Myocyte (in vitro differentiated cells): ENCODE data around the gene PRELID3B. TPM values are rescaled to one million over a fixed set of nuclear protein-coding genes. Genes with fewer than 3 reads are reported as not detected.

ENCODE experiments used
- DNase-seq: peaks from one replicate; pipeline ENCODE4 v3.0.0-alpha.2; 2012; ENCODE audit warnings: low read depth
- total RNA-seq: library from RNA; depleted of rRNA; stranded (reverse); fragments of >200 nt; gene quantifications from 2 replicates; pipeline ENCODE4 v1.2.3, GENCODE V29; 2014

The PRELID3B gene
- total RNA-seq, 1 donor from 2014 or later = 68.3 TPM

DNA sequence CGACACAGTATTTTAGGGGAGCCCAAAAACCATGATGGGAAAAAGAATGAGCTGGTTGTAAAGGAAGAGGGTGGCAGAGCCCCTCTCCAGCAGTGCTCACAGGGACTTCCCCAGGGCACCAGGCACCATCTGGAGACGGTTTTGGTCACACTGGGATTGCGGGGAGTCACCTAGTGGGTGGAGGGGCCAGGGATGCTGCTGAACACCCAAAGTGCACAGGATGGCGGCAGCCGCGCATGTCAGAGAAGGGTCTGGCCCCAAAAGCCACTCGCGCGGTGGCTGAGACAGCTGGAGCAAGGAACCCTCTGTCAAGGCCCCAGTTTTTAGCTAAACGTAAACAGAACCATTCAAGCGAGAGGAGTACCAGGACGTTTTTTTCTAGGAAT is 46.4 kb downstream of the PRELID3B start:
- DNase-seq = no peak

DNA sequence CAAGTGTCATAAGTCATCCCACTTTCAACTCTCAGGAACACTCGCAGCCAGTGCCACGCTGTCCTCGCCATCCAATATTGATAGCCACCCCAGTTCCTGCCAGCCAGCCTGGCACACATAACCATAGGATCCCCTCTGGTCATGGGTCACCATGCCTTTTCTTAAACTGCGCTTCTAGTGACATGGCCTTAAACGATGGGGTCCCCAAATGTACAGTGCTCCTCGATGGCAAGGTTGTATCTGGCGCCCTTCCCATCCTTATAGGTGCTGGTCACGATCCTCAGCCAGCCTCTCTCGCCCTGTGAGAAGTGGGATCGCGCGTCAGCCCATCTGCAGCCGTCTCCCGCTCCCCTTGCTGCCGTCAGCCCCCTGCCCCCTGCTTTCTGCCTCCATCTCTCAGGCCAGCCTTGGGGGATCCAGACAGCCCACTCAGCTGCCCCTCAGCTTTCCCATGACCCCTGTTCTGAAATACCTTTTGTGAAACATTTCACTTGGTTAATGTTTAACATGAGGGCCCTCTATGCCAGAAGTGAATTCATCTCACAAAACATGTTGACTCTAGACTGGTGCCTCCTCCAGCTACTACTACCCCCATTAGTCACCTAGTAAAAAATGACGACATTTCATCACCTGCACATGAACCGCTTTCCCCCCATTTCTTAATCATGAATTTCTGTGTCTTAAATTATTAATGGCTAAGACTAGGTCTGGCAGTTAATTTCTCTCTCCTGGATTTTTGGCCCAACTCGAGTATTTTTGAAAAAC is 46.9 kb downstream of the PRELID3B start:
- DNase-seq = no peak

DNA sequence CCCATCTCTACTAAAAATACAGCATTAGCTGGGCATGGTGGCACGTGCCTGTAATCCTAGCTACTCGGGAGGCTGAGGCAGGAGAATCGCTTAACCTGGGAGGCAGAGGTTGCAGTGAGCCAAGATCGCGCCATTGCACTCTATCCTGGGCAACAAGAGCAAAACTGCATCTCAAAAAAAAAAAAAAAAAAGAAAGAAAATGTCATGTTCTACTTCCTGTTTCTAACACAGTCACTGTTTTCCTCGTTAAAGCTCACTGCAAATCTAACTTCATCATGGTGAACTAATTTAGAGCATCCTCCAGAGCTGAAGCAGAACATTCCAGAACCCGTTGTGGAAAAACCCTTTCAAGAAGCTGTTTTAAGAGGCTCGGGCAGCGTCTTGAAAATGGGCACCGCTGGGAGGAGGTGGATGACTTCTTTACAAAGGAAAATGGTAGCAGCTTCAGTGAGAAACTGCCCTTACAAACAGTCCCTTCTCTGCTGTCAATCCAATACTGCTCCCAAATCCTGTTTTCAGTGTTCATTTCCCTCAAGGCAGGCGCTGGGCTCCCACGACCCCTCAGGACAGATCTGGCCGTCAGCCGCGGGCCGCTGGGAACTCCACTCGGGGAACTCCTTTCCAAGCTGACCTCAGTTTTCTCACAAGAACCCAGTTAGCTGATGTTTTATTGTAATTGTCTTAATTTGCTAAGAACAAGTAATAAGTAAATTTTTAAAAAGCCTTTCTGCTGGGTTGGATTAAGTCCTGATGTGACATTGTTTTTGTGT is 48.0 kb downstream of the PRELID3B start:
- no peak for DNase-seq

DNA sequence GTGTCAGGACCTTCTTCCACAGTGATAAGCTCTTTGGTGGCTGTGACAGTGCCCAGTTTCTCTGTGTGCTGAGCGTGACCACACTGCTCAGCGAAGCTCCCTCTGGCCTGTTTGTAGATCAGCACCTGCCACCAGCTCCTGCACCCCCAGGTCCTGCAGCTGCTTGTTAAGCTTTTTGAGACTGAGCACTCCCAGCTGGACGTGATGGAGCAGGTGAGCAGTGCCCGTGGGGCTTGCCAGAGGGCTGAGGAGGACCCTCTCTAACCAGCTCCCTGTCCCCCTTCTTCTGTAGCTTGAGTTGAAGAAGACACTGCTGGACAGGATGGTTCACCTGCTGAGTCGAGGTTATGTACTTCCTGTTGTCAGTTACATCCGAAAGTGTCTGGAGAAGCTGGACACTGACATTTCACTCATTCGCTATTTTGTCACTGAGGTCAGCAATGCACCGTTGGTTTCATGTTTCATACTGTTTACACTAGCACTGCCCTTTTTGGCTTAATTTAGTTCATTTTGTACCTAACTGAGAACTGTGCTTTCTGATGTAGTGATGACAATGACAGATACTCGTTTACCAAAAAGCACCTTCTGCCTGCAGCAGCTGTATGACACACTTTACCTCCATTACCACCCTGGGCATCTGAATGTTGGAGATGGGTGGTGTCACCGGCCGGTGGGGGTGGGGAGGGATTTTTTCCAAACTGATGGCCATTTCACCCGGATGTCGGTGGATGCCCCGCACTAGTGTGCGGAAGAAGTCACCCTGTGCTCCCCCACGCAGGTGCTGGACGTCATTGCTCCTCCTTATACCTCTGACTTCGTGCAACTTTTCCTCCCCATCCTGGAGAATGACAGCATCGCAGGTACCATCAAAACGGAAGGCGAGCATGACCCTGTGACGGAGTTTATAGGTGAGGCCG is 49.0 kb downstream of the PRELID3B start:
- no peak for DNase-seq

DNA sequence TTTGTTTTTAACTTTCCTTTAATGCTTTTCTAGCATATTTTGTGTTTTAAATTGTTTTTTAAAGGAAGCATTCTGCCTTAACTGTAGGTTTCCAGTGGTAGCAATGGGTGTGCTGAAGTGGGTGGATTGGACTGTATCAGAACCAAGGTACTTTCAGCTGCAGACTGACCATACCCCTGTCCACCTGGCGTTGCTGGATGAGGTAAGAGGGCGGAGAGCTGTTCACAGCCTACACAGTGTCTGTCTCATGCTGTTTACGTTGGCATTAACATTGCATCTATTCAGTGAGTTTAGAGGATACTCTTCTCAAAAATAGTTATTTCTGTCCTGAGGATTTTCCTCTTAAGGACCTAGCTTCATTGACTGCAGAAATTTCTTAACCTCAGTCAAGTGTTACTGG is 49.7 kb downstream of the PRELID3B start:
- no peak for DNase-seq

DNA sequence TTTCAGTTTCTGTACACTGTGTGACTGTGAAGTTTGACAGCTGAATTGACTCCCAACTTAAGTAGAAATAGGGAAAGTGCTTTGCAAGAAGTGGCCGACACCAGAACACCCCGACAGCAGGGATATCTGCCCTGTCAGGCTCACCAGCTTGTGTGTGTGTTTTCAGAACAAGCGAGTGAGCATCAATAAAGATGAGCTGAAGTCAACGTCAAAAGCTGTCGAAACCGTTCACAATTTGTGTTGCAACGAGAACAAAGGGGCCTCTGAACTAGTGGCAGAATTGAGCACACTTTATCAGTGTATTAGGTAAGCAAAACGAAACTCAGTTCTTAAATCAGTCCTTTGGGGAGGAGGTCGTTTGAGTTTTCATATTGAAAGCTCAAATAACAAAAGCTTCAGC is 50.9 kb downstream of the PRELID3B start:
- DNase-seq = no peak

DNA sequence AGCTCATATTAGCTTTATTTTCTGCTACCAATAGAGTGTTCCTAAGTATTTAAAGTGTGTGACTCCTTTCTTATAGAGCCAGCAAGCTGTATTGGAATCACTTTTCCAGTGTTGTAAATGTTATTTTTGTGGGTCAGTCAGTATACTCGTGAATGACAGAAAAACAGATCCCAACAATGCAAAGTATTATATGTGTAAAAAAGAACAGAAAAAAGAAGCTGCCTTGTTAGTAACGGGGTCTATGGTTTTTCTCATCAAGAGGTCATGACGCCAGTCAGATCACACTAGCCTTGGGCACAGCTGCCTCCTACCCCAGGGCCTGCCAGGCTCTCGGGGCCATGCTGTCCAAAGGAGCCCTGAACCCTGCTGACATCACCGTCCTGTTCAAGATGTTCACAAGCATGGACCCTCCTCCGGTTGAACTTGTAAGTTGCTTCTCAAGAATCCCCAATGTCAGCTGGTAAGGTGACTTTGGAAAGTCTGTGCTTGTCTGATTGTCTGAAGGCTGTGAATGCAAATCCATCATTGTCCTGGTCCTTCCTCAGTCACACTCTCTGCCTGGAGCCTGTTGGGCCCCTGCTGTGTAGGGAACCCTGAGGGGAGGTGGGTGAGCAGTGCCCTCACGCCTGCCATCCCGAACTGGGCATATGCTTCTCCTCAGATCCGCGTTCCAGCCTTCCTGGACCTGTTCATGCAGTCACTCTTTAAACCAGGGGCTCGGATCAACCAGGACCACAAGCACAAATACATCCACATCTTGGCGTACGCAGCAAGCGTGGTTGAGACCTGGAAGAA is 51.7 kb downstream of the PRELID3B start:
- no peak for DNase-seq

DNA sequence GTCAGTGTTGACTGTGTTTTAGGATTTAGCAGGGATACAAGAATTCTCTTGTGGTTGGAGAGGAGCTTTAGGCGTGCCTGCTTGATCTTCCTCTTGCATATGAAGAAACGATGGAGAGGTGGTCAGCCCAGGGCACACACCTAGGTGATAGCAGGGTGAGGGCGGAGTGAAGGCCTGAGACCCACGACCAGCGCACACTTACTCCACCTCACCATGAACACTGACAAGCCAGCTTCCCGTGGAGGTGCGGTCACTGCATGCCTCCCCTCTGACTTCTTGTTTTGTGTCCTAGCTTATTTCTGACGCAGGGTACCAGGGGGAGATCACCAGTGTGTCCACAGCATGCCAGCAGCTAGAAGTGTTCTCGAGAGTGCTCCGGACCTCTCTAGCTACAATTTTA is 53.4 kb downstream of the PRELID3B start:
- no peak for DNase-seq

DNA sequence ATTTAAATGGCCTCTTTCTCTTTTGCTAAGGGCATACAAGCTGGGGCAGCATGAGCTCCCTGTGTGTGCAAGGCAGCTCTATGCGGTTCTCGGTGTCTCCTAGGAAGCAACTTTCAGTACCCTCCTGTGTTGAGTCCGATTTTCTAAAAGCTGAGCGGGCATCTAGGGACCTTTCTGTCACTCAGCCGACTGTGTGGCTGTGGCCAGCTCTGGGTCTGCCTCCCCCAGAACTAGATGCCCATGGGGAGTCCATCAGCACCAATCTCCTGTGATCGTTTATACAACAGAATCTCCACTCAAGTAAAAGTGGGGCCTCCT is 54.1 kb downstream of the PRELID3B start:
- no peak for DNase-seq

DNA sequence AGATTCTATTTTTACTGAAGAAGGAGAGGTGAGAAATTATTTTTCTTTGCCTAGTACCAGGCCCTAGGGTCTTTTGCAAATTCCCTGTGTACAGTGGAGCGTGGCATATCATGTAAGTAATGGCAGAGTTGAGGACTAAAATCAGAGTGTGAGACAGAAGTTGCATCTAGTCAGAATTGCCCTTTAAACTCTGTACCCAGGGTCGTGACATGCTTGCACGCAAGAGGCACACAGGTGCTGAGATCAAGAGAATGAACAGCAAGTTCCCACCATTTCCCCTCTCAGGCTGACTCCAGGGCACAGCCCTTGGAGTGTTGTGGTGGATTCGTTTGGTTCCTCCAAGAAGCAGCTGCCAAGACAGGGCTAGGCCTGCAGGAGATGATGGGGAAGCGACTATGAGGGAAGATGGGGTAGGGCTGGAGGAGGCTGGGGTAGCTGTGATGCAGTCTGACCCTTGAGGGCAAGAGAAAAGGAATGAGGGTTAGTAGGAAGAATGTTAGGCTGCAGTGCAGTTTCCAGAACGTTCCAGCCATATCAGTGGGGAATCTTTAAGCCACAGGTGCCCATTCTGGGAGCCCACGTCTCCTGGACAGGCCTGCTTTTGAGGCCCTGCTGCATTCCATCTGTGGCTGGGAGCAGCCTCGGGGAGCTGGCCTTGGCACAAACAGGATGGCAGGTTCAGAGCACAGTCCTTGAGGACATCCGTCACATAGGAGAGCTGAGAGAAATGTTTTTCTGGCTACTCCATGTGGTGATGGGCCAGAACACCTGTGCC is 54.6 kb downstream of the PRELID3B start:
- DNase-seq = peak; percentile 36

DNA sequence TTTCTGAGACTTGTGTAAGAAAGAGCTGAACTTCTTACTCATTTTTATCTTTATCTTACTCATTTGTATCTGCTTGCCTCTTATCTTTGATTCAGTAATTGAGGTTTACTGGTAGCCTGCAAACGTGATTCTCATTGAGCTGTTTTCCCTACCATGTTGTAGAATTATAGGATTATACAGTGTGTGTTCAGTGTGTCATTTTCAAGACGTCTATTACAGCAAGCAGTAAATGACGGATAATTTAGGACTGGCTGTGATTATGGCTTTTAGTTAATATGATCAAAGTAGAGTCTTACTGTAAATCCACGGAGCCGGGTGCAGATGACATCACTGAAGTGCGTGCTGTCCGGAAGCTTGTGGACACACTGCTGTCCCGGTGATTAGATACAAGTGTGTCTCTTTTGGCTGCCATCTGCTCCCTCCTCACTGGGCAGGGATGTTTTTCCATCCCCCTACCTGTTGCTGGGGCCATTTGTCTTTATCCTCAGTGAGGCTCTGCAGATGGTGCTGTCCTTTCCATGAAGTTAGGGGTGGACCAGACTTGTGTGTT is 55.5 kb downstream of the PRELID3B start:
- DNase-seq = no peak

DNA sequence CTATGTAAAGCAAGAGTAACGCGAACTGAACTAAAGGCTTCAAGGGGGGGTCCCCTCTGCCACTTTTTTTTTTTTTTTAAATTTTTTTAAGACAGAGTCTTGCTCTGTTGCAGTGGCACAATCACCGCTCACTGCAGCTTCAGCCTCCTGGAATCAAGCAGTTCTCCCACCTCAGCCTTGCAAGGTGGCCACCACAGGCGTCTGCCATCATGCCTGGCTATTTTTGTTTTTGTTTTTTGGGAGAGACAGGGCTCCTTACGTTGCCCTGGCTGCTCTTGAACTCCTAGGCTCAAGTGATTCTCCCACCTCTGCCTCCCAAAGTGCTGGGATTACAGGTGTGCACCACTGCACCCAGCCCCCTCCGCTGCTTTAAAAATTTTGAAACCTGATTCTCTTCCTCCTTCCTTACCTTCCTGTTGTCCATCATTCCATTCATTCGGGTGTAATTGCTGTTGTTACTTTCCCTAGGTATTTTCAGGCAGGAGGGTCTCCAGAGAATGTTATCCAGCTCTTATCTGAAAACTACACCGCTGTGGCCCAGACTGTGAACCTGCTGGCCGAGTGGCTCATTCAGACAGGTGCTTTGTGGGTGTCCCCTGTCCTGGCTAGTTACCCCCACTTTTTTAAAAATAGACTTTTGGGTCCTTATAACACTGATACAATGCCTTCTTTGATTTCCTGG is 56.2 kb downstream of the PRELID3B start:
- DNase-seq = no peak

DNA sequence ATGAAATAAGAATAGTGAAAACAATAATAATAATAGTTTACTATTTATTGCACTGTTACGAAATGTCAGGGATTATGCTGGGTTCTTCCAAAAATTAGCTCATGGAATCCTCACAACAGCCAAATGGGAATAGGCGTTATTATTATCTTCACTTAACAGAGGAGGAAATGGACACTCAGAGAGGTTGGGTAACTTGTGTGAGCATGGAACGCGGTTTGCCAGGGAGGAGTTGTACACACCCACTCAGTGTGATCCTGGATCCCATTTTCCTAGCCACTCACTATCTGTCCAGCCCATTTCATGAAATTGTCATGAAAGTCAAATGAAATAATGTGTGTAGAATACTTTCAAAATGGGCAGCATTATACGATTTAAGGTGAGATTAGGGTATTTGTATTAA is 56.9 kb downstream of the PRELID3B start:
- DNase-seq = no peak

DNA sequence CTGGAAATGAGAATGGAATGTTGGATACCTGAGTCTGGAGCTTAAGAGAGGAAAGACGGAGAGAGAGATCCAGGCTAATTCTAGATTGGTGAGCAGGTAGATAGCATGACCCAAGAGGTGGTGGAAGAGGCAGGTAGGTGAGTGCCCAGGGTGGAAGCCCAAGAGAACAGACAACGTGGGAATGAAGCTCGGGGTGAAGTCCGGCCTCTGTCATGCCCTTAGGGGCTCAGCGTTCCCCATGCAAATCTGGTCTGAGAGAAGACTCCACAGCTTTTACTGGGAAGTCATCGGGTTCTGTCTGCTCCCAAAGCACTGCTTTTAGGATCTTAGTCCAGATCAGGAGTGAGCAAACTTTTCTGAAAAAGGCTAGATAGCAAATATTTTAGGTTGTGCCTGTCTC is 57.9 kb downstream of the PRELID3B start:
- DNase-seq = no peak

Other genes with a start within 250 kb of the PRELID3B start
- not detected in 2 replicates for gene GNAS-AS1, start 191.9 kb downstream of the PRELID3B start, total RNA-seq
- gene GNAS, start 190.1 kb downstream of the PRELID3B start, total RNA-seq = 684 and 714 TPM in 2 replicates
- 32.0 and 38.6 TPM in 2 replicates for gene NELFCD, start 61.5 kb downstream of the PRELID3B start, total RNA-seq
- gene CTSZ, start 35.5 kb downstream of the PRELID3B start, total RNA-seq = 69.6 and 74.7 TPM in 2 replicates
- gene TUBB1, start 23.4 kb downstream of the PRELID3B start, total RNA-seq = not detected in 2 replicates
- gene ATP5F1E, start 10.5 kb downstream of the PRELID3B start, total RNA-seq = 24.7 and 29.0 TPM in 2 replicates
- gene ZNF831, start 121.0 kb upstream of the PRELID3B start, total RNA-seq = not detected in 2 replicates